ENCODE results near the gene PLXNB2.

DNA sequence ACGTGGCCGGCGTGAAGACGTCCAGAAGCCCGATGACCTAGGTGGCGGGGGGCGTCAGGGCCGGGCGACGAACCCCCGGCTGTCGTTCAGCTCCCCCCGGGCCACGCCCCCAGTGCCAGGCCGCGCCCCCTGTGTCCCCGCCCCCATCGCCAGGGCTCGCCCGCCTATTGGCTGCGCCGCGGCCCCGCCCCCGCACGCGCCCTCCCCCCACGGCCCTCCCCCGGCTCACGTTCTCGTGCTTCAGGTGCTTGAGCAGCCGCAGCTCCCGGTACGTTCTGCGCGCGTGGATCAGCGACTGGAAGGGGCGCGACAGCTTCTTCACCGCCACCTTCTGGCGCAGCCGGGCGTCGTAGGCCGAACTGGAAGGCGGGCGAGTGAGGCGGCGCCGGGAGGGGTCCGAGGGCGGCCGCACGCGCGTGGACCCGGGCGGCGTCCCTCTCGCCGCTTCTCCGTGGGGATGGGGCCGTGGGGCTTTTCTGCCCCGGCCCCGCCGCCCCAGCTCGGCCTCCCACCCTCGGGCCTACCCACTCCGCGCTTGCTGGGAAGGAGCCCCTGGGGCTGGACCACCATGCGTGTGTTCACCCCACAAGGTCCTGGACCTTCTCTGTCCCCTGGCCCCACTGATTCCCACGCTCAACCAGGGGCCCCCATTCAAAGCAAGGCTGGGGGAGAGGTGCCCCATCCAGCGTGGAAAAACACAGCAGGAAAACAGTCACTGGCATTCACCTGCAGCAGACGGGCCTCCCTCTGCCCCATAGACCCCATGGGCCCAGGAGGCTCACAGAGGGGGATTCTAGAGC lies 39.7 kb downstream of the PLXNB2 start:
- TF ChIP-seq ESRRG (CRISPR knock-in tag; IDR thresholded peaks at IDR 0.05) (no peak), ZFP30 (CRISPR knock-in tag; IDR thresholded peaks at IDR 0.05) (no peak), RARB (CRISPR knock-in tag; IDR thresholded peaks at IDR 0.05) (no peak), ZNF8 (CRISPR knock-in tag; IDR thresholded peaks at IDR 0.05) (no peak), PPARA (CRISPR knock-in tag; IDR thresholded peaks at IDR 0.05; ENCODE audit: borderline replicate concordance) (no peak), GLIS3 (CRISPR knock-in tag; IDR thresholded peaks at IDR 0.05) (no peak), PATZ1 (CRISPR knock-in tag; IDR thresholded peaks at IDR 0.05; ENCODE audit: borderline replicate concordance) (no peak), ZC3H10 (CRISPR knock-in tag; IDR thresholded peaks at IDR 0.05) (no peak)
- TF ChIP-seq, protein P1, sequence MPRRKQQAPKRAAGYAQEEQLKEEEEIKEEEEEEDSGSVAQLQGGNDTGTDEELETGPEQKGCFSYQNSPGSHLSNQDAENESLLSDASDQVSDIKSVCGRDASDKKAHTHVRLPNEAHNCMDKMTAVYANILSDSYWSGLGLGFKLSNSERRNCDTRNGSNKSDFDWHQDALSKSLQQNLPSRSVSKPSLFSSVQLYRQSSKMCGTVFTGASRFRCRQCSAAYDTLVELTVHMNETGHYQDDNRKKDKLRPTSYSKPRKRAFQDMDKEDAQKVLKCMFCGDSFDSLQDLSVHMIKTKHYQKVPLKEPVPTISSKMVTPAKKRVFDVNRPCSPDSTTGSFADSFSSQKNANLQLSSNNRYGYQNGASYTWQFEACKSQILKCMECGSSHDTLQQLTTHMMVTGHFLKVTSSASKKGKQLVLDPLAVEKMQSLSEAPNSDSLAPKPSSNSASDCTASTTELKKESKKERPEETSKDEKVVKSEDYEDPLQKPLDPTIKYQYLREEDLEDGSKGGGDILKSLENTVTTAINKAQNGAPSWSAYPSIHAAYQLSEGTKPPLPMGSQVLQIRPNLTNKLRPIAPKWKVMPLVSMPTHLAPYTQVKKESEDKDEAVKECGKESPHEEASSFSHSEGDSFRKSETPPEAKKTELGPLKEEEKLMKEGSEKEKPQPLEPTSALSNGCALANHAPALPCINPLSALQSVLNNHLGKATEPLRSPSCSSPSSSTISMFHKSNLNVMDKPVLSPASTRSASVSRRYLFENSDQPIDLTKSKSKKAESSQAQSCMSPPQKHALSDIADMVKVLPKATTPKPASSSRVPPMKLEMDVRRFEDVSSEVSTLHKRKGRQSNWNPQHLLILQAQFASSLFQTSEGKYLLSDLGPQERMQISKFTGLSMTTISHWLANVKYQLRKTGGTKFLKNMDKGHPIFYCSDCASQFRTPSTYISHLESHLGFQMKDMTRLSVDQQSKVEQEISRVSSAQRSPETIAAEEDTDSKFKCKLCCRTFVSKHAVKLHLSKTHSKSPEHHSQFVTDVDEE (CRISPR knock-in tag; IDR thresholded peaks at IDR 0.05): no peak
- TF ChIP-seq, protein P2, sequence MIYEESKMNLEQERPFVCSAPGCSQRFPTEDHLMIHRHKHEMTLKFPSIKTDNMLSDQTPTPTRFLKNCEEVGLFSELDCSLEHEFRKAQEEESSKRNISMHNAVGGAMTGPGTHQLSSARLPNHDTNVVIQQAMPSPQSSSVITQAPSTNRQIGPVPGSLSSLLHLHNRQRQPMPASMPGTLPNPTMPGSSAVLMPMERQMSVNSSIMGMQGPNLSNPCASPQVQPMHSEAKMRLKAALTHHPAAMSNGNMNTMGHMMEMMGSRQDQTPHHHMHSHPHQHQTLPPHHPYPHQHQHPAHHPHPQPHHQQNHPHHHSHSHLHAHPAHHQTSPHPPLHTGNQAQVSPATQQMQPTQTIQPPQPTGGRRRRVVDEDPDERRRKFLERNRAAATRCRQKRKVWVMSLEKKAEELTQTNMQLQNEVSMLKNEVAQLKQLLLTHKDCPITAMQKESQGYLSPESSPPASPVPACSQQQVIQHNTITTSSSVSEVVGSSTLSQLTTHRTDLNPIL (CRISPR knock-in tag; IDR thresholded peaks at IDR 0.05; ENCODE audit: low read depth): no peak
